Hepatocyte (in vitro differentiated cells): ENCODE measurements around the gene CDH6.

Experiments used
- EZH2 ChIP-seq: fragments of 200-600 bp; sonication (generic); IDR thresholded peaks from 2 replicates; pipeline ENCODE4 v1.6.1; 2016; ENCODE audit warnings: antibody characterized with exemption, mild to moderate bottlenecking, borderline replicate concordance
- TF ChIP-seq, protein P1 (sequence below): fragments of 200-600 bp; sonication (generic); IDR thresholded peaks from 2 replicates; pipeline ENCODE4 v1.5.1; 2016; ENCODE audit warnings: antibody characterized with exemption, mild to moderate bottlenecking; ENCODE audit not compliant: poor library complexity

DNA sequence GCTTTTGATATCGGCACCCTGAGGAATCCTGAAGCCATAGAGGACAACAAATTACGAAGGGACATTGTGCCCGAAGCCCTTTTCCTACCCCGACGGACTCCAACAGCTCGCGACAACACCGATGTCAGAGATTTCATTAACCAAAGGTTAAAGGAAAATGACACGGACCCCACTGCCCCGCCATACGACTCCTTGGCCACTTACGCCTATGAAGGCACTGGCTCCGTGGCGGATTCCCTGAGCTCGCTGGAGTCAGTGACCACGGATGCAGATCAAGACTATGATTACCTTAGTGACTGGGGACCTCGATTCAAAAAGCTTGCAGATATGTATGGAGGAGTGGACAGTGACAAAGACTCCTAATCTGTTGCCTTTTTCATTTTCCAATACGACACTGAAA lies 129.5 kb downstream of the CDH6 start:
- TF ChIP-seq, protein P1, sequence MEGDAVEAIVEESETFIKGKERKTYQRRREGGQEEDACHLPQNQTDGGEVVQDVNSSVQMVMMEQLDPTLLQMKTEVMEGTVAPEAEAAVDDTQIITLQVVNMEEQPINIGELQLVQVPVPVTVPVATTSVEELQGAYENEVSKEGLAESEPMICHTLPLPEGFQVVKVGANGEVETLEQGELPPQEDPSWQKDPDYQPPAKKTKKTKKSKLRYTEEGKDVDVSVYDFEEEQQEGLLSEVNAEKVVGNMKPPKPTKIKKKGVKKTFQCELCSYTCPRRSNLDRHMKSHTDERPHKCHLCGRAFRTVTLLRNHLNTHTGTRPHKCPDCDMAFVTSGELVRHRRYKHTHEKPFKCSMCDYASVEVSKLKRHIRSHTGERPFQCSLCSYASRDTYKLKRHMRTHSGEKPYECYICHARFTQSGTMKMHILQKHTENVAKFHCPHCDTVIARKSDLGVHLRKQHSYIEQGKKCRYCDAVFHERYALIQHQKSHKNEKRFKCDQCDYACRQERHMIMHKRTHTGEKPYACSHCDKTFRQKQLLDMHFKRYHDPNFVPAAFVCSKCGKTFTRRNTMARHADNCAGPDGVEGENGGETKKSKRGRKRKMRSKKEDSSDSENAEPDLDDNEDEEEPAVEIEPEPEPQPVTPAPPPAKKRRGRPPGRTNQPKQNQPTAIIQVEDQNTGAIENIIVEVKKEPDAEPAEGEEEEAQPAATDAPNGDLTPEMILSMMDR = no peak
- TF ChIP-seq EZH2 = no peak
